ENCODE data around the gene AKAP6.

Gene AKAP6

GRCh38 chr14:32306549-32306948 lies 22.5 kb upstream of the AKAP6 start:
- TF ChIP-seq CTCF (conservative IDR thresholded peaks at IDR 0.05; ENCODE audit: low read length): no peak
- H3K4me3 ChIP-seq (ENCODE audit: low read length): no peak overlapping the region
- no peak for DNase-seq (ENCODE audit: low read depth)

DNA sequence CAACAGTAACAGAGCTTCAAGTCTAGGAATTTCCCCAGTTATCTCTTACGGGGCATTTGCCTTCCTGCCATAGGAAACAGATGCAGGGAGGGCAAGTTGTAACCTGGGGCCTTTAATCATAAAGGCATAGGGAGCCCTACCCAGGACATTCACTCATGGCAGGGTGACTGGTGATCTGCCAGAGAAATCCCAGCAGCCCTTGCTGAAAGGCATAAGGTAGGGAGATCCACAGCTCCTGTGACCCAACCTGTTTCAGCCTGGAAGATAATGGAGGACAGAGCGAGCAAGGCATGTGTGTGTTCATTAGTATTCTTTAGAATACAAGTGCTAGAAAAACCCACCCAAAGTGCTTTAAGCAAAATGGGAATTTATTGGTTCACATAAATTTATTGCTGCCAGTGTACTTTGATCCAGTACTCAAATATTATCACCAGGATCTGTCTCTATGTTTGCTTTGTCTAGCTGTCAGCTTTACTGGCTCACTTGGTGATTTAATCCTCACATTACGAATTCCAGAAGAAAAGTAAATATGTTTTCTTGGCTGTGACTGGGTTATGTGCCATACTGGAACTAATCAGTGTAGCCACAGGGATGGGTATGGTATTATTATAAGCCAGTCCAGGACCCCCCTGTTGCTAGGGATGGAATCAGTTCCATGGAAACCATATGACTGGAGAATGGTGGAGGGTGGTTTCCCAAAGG lies 21.1 kb upstream of the AKAP6 start:
- DNase-seq (ENCODE audit: low read depth): no peak
- TF ChIP-seq CTCF (conservative IDR thresholded peaks at IDR 0.05; ENCODE audit: low read length): no peak
- H3K4me3 ChIP-seq (ENCODE audit: low read length): no peak overlapping the region

- no peak for DNase-seq (ENCODE audit: low read depth)
- TF ChIP-seq CTCF (conservative IDR thresholded peaks at IDR 0.05; ENCODE audit: low read length): no peak
- H3K4me3 ChIP-seq (ENCODE audit: low read length): no peak overlapping the region
Measured at GRCh38 chr14:32310876-32311275, 18.2 kb upstream of the AKAP6 start.

DNA sequence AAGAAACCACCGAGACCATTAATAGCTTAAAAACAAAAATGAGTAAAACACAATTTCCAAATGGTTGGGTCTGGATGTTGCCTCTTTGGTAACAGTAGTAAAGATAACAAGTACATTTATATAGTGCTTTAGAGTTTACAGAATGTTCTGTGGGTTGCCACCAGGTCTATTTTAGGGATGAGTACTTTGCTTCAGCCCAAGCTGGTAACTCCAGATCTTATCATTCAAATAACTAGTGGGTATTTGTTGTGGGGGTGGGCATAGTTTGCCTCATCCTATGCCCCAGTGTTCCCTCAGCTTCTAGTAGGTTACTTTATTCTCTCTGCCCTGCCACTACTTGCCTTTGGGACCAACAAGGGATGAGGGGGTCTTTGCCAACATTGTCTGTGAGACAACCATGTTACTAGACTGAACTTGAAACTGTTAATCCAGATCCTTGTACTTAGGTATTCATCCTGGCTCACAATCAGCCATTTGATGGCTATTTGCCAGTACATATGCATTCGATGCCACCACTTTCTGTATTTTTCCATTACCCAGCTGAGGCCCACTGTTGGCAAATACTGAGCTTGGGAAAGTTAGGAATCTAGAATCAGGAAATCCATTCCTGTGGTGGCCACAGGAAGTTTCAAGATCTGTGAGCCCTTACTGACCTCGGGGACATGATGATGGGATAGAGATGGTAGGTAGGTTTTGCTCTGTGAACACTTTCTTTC lies 17.6 kb upstream of the AKAP6 start:
- TF ChIP-seq CTCF (conservative IDR thresholded peaks at IDR 0.05; ENCODE audit: low read length): no peak
- no peak overlapping the region for H3K4me3 ChIP-seq (ENCODE audit: low read length)
- DNase-seq (ENCODE audit: low read depth): peak; percentile 38

DNA sequence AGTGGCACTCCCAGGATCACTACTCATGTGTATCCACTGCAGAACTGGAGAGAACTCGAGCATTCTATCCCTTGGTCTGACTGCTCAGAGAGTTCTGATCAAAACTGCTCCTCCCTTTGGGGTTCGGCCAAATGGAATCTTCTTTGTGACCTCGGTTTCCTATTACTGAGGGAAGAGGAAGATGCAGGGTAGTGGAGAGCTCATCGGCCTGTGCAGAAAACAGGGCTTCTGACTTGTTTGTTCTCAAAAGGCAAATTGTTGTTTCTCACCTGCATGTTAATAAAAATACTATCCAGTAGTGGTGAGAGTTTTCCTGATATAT lies 17.1 kb upstream of the AKAP6 start:
- no peak for TF ChIP-seq CTCF (conservative IDR thresholded peaks at IDR 0.05; ENCODE audit: low read length)
- no peak for DNase-seq (ENCODE audit: low read depth)
- H3K4me3 ChIP-seq (ENCODE audit: low read length): no peak overlapping the region

GRCh38 chr14:32313844-32314376 lies 15.2 kb upstream of the AKAP6 start:
- no peak for TF ChIP-seq CTCF (conservative IDR thresholded peaks at IDR 0.05; ENCODE audit: low read length)
- no peak for DNase-seq (ENCODE audit: low read depth)
- no peak overlapping the region for H3K4me3 ChIP-seq (ENCODE audit: low read length)
